GM18499 (cell line): ENCODE data around the gene EPB41L3.

Experiments
- ATAC-seq: cut with Tn5 transposase; IDR thresholded peaks from one replicate; pipeline ENCODE4 v1.9.1; 2021; ENCODE audit warnings: moderate number of reproducible peaks; ENCODE audit not compliant: insufficient read depth, unreplicated experiment

EPB41L3 gene

DNA sequence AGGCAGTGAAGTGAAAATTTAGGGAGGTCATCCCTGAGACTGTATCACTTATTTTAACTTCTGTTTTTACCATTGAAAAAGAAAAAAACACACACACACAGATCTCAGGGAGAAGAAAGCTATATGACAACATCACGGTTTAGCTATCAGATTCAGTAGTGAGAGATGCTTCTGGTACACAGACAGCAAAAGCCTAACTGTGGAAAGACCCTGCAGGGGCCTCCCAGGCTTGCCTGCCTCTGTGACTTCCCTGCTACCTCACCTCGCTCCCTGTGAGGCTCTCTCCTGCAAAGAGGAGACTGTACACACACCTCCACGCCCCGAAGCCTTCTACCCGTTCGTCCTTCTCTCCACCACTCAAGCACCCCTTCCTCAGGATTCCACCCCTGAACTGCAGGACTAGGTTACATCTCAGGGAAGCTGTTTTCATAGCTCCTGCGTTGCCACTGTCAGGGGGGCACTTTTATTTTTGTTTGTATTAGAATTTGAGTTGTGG lies 86.3 kb downstream of the EPB41L3 start:
- ATAC-seq: no peak

DNA sequence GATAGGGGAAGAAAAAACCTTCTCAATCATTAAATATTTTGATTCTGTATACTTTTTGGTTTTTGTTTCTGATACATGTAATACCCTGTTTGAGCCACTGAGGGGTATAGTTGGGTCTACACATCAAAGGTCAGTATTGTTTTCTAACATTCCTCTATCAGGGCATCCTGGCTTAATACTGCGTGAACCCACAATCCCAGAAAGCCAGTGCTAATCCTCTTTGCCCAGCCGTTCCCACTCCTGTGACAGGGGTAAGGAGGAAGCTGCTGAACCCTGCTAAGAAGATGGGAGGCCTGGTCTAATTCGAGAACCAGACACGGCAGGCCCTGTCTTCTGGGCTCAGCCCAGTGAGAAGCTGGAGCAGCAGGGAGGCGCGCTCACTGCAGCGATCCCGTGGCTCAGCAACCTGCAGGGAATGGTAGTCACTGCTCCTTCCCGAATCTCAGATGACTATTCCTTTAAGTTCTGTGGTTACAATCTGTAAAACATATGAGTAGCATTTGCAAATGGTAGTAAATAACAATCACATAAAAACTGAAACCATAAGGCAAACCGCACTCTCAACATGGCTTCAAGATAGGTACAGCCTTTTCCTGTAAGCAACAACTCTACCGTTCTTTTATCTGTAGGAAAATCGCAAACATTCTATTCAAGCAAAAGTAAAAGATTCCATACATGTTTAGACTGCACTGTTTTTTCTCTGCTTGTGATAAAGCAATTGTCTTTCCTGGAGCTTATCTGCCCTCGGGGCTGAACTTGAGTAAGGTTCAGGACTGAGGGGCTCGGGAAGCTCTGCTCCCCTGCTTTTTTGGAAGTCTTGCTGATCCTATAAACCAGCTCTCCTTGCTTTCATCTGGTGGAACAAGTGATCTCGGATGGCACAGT lies 87.0 kb downstream of the EPB41L3 start:
- no peak for ATAC-seq

DNA sequence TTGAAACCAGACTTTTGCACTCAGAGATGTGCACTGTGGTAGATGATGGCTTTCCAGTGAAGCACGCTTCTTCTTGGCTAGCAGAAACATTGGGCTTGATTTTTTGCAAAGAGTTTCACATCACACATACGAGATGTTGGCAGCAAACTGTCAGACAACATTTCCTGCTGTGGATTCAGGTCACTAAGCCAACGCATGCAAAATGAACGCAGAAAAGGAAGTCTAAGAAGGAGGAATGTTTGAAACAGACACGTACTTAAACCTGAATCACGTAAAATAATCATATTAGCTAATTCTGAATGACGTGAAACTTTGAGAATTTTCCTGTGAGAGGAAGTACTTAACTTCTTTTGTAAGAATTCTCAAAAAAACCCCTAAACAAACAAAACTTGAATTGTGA lies 88.1 kb downstream of the EPB41L3 start:
- ATAC-seq: no peak

DNA sequence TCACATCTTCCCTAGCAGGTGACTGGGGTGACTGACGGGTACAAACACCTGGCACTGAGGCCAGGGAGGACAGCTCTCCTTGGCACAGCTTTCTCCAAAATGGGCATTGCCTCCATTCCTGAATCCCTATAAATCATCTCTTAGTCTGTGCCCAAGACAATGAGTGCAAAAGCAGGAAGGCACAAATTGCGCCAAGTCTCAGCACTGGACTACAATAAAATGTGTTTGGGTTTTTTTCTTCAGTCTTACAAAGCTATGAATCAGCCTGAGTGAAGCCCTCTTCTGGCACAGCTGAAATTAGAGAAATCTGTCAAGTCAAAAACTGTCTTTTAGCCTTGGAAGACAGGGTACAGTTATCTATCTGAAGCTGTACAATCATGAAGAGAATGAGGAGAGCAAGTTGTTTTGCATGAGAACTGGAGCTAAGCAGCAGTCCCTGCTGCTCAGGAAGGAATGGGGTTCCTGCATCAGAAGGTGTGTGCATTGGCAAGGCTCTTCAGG lies 90.8 kb downstream of the EPB41L3 start:
- no peak for ATAC-seq

DNA sequence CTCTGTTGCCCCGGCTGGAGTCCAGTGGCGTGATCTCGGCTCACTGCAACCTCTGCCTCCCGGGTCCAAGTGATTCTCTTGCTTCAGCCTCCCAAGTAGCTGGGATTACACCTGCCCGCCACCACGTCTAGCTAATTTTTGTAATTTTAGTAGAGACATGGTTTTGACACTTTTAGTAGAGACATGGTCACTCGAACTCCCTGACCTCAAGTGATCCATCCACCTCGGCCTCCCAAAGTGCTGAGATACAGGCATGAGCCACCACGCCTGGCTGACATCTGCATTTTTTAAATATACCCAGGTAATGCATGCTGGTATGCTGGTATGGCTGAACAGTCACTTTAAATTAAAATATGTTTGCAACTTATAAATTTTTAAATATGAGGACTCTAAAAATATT lies 91.9 kb downstream of the EPB41L3 start:
- ATAC-seq: no peak

DNA sequence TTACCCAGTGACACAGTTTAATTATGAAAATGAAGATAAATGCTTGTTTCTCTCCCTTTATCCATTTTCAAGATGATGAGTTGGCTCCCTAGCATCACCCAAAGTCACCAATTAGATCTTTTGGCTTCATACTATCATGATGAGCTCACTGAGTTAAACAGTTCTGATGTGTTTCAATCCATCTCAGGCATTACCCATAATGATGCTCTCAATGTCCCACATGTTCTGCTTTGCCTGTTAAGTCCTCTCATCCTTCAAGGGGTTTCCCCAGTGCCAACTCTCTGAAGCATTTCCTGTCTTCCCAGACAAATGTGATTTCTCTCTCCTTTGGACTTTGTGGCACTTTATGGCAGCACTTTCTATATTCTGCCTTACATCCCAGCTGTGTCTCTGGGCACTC lies 92.6 kb downstream of the EPB41L3 start:
- ATAC-seq: no peak

DNA sequence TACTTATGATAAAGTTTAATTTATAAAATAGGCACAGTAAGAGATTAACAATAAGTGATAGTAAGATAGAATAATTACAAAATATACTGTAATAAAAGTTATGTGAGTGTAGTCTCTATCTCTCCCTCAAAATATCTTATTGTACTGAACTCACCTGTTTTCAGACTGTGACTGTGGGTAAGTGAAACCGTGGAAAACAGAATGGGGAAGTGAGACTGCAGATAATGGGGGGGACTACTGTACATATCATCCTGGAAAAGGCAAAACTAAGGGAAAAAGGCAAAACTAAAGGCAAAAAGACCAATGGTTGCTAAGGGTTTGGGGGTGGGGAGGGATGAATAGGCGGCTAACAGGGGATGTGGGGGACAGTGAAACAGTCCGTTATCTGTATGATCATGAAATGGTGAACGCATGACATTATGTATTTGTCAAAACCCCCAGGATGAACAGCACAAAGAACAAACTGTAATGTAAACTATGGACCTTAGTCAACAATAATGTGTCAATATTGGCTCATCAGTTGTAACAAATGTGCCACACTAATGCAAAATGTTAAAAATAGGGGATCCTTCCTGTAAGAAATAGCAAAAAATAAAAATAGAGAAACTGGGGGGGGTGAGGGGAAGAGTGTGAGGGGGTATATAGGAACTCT lies 93.8 kb downstream of the EPB41L3 start:
- ATAC-seq: no peak

DNA sequence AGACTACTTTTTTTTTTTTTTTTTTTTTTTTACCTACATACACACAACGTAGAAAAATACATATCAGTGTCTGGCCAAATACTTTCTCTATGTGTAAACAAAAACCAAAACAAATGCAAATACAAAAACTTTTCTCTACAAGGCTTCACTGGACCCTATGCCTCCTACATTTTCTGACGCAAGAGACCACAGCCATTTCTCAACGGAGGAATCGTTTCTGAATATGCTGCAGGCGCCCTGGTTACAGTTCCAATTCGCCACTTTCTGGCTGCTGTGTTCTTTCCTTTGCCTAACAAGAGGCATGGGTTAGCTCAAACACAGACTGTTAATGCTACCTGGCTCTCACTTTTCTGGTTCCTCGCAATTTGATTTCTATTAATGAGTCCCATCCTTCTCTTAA lies 96.4 kb downstream of the EPB41L3 start:
- ATAC-seq: no peak

DNA sequence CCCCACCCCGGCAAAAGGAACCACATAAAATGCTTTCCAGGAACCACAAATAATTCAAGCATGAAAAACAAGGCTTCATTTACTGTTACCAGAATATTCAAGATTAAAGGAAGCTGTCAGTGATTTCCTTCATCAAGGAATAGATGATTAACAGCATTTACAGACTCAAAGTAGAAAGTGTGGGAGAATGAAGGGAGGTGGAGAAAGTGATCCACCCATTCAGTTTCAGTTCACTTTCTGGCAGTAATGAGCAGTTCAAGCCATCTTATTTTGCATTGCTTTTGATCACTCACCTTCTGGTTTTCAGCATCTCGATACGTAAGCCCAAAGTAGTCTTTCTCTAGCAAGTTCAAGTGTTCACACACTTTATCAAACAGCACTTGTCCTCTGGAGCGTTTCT lies 99.0 kb downstream of the EPB41L3 start:
- ATAC-seq: no peak

DNA sequence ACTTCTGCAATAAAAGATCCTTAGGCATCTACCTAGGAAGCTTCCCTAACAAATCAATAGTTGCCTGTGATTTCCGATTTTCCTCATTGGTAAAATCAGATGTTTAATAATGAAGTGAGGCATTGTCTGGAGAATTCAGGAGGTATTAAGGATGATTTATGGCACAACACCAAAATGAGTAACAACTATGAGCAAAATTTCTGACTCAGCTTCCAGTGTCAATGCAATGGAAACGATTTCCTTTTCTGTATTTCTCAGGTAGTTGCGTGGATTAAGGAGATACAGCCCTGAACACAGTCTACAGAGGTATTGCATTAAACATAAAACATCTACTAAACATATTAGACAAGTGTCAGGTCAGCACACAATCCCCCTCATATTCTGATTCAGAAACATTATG lies 99.5 kb downstream of the EPB41L3 start:
- ATAC-seq: no peak

DNA sequence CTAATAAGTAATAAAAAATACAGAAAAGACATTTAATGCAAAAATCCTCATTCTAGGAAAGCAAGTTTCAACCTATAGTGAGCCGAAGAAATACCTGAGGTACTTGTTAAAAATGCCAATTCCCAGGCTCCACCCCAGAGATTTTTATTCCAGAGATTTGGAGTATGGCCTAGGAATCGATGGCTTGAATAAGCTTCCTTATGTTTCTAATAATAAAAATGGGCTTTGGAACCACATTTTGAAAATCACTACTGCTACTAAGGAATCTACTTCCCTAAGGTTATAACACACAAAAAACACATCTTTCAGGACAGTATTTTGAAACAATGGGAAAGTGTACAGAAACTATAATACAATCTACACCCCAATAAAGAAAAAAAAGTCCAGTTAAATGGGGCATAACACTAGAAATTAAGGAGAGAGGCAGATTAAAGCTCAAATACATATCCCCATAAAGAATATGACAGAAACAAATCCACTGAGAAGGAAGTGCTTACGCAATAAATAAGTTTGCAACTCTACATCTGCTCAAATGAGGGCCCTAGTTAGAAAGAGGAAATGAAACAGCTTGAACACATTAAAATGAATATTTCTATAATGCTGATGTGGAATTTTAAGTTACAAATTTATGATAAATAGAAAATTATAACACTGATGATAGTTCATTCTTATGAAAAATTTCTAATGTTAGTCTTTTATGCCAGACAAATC lies 103.7 kb downstream of the EPB41L3 start:
- ATAC-seq: no peak

DNA sequence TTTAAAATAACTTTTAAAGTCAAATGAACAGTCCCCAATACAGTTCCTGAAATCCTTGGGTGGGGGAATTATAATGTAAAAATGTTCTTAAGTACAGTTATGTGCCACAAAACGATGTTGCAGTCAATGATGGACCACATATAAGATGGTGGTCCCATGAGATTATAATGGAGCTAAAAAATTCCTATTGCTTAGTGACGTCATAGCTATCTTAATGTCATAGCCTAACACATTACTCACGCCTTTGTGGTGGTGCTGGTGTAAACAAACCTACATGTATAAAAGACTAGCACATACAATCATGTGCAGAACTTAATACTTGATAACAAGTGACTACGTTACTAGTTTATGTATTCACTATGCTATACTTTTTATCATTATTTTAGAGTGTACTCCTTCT lies 109.4 kb downstream of the EPB41L3 start:
- ATAC-seq: no peak

DNA sequence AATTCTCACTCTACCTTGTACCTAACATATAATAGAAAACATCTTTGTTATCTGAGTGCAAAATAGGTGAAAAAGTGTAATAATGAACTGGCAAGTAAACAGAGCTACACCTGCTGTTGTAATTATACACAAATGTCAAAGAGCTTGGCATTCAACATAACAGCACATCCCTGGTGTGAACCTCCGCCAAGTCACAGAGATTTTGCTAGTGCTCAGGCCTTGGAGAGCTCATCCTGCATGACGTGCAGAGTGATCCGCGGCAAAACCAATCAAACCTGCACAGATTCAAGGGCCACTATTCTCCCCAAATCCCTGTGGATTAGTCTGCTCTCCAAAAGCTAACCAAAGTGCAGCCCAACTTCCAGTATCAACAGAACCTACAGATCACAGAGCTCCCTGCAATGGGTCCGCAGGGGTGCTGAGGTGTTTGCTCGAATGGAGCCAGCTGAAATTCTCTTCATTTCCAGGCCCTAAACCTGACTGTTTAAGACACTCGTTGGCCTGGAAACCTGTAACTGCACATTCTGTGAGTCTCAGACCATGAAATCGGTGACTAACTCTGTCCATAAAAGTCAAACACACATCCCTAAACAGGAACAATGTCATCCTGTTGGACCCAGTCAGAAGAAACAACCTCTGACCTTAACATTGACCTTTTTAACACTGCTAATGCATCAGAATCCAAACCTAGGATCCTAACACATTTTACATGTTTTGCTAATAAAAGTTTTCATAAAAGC lies 111.8 kb downstream of the EPB41L3 start:
- no peak for ATAC-seq

DNA sequence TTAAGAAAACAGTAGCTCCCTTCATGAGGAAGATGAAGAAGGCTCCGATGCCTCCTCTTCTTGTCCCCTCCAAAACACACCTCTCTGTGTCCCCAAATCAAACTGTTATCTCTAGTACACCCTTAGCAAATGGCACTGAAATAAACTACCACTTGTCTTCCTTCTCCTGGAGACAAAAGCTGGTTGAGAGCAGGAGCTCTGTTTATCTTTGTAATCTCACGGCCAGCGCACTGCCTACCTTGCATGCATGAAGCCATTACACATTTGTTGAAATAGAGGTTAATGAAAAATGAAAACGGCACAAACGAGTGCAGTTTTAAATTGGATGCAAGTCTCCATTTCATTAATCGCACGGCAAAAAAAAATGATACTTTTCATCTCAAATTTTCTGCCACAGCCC lies 113.7 kb downstream of the EPB41L3 start:
- ATAC-seq: no peak

DNA sequence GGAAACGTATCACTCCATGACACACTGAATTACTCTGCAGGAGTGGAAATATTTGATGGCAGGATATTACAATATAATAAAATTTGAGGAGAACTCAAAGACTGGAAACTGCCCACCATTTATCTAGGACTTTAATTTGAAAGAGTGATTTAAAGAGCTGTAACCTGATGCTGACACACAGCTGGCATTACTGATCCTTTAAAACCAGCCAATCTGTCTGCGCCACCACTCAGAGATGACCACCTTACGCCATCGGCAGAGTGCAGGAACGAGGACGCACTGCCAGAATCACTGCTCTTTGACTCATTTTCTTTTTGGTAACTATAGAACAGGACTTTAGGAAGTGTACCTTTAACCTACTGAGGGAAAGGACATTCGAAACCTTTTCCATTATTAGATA lies 114.1 kb downstream of the EPB41L3 start:
- no peak for ATAC-seq

DNA sequence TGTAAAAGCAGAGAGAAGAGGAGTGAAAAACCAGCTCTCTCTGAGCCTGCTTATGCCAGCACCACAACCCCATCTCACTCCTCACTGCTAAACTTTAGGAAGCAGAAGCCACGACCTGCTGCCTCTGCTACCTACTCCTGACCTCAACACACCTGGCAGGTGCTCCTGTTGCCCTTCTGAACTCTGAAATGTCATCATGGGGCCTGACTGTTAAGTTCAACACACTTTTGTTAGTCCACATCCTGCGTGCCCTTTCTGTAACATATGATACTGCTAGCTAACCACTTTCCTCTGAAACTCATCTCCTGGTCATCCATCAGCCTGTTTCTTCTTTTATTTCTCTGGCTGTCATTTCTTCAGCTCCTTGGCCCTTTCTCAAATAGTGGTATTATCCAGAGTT lies 118.1 kb downstream of the EPB41L3 start:
- no peak for ATAC-seq

DNA sequence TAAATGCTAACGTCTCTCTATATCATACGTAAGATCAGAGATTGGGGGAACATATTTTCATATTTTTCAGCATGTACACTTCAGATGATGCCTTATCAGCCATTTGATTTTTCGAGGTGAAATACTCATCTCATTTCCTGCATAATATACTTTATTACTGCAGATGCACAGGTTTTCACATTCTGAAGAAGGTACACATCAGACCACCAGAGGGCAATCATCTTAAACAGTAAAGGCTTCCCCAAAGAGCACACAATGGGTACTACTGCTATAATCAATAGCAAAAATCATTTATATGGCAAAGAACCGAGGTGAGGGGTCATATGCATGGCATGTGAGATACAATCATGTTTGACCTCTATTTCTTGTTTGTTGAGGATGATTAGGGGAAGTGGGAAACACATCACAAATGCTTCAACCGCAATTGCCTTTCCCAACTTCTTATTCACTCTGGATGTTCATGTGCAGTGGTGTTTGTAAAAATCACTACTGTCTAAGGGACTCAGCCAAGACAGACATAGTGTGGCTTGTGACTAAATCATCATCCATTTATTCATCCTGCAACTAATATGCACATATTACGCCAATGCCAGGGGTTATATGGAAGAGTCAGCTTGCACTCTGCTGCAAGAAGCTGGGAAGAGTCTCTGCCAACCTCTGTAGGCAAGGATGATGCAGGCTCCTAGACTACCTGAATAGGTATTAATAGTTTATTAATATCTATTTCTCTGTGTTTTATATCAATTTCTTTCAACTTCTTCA lies 118.7 kb downstream of the EPB41L3 start:
- ATAC-seq: no peak

DNA sequence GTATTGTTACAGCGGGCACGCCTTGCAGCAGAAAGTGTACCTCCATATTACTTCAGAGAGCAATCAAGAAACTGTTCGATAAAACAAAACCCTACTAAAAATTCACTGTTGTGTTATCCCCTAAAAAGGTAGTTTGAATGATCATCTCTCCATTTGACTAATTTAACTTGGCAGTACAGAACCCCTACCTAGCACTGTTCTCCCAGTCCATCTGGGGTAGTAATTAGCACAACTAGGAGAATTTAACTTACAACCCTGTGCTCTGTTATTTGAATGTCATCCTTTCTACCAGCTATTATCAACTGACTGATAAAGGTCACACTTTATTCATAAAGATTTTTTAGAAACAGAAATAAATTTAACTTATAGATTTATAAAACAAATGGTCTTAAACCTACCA lies 121.2 kb downstream of the EPB41L3 start:
- ATAC-seq: no peak

DNA sequence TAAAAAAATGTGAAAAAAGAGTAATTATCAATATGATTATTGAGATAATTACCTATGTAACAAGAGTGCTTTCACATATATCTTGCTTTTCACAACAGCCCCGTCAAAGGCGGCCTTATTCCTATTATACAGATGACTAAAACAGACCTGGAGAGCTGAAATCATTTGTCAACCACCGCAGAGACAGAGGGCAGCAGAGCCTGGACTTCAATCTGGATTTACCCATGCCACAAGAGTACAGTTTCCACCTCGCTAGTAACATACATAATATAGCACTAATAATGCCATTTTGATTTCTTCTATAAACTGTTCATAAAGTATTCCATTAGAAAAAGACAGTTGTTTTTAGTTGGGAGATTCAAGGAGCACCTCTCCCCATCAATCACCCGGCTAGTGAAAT lies 121.8 kb downstream of the EPB41L3 start:
- no peak for ATAC-seq

DNA sequence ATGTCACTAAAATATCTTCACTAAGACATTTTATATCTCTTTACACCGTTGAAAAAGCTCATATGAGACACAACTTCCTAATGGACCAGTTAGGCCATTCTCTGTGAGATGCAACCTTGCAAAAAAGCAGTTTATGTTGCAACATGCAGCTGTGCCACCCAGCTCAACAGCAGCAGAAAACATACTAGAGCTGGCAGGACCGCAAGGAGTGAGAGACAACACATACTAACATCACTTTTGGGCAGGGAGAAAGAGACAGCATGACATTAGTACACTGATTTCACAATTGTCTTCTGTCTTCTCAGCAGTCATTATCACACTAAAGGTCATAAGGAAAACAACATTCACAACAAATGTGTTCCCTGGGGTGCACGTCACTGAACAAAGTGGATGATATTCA lies 122.9 kb downstream of the EPB41L3 start:
- no peak for ATAC-seq
